Endothelial cell (in vitro differentiated cells): ENCODE measurements around the gene TRIP10. TPM values are rescaled to one million over a fixed set of nuclear protein-coding genes. Genes with fewer than 3 reads are reported as not detected.
"Not testable (repeated sequence)": the region's sequence is repeated elsewhere in the genome, so short reads cannot be mapped to it uniquely, and the experiment has no call there.

Source experiments
- DNase-seq: peaks from one replicate; pipeline ENCODE4 v3.0.0; 2021; ENCODE audit warnings: low spot score
- H3K27ac Mint-ChIP-seq: one replicate; pipeline ENCODE4 v1.8.0; 2021; ENCODE audit warnings: mixed read lengths, inconsistent platforms; ENCODE audit not compliant: unreplicated experiment
- H3K27me3 Mint-ChIP-seq: one replicate; pipeline ENCODE4 v1.8.0; 2021; ENCODE audit warnings: mild to moderate bottlenecking, moderate library complexity, mixed read lengths, inconsistent platforms; ENCODE audit not compliant: unreplicated experiment
- H3K36me3 Mint-ChIP-seq: one replicate; pipeline ENCODE4 v1.8.0; 2021; ENCODE audit warnings: mild to moderate bottlenecking, low read depth, mixed read lengths, inconsistent platforms; ENCODE audit not compliant: unreplicated experiment
- H3K4me1 Mint-ChIP-seq: one replicate; pipeline ENCODE4 v1.8.0; 2021; ENCODE audit warnings: mild to moderate bottlenecking, mixed read lengths, inconsistent platforms; ENCODE audit not compliant: unreplicated experiment
- H3K4me3 Mint-ChIP-seq: one replicate; pipeline ENCODE4 v1.8.0; 2021; ENCODE audit warnings: mild to moderate bottlenecking, mixed read lengths, inconsistent platforms; ENCODE audit not compliant: unreplicated experiment
- H3K9me3 Mint-ChIP-seq: one replicate; pipeline ENCODE4 v1.8.0; 2021; ENCODE audit warnings: mixed read lengths, inconsistent platforms; ENCODE audit not compliant: unreplicated experiment
- CTCF ChIP-seq: fragments of 200-600 bp; sonication (generic); IDR thresholded peaks from one replicate; pipeline ENCODE4 v1.5.0; 2021; ENCODE audit warnings: antibody characterized with exemption; ENCODE audit not compliant: unreplicated experiment
- total RNA-seq: library from RNA; stranded (reverse); fragmentation: NEBNext Ultra II Directional; extraction: Animal tissue kit (Norgen Biotek cat#: 25700); gene quantifications from one replicate; pipeline ENCODE4 v1.2.1, GENCODE V29; 2021; ENCODE audit not compliant: unreplicated experiment

Gene TRIP10
- total RNA-seq, 1 donor from 2014 or later, result 42.8 TPM

GRCh38 chr19:6767357-6768235, 28.1 kb downstream of the TRIP10 start, which contains the start of gene SH2D3A:
SH2D3A (minus strand) TSS chr19:6767435; CDS start chr19:6763748, 3,687 bp downstream.
- Mint-ChIP-seq H3K4me1 (peaks cover 14% of the 10 kb centered on the region), H3K4me3 (peak within 1 kb of the TSS; percentile 79), H3K9me3 (peaks cover 5% of the 10 kb centered on the region), H3K27me3 (peaks cover 16% of the 10 kb centered on the region), H3K27ac (peak within 1 kb of the TSS; percentile 64), H3K36me3 (peaks cover 5% of the 10 kb centered on the region)
- DNase-seq, result peak; percentile 60
- TF ChIP-seq CTCF, result no peak

GRCh38 chr19:6768236-6768785, 28.8 kb downstream of the TRIP10 start:
- no peak for TF ChIP-seq CTCF
- Mint-ChIP-seq H3K9me3 (peaks cover 5% of the 10 kb centered on the region), H3K4me3 (peak overlapping the region; percentile 56), H3K36me3 (peaks cover 5% of the 10 kb centered on the region), H3K27ac (no peak overlapping the region), H3K4me1 (peaks cover 14% of the 10 kb centered on the region), H3K27me3 (peaks cover 16% of the 10 kb centered on the region)
- no peak for DNase-seq

- Mint-ChIP-seq H3K4me1 (peaks cover 14% of the 10 kb centered on the region), H3K4me3 (no peak overlapping the region), H3K36me3 (peaks cover 5% of the 10 kb centered on the region), H3K27ac (no peak overlapping the region), H3K27me3 (peaks cover 16% of the 10 kb centered on the region), H3K9me3 (peaks cover 5% of the 10 kb centered on the region)
- peak; percentile 31 for TF ChIP-seq CTCF
- DNase-seq, result no peak
These were observed 29.6 kb downstream of the TRIP10 start for GRCh38 chr19:6769006-6769619.

- H3K4me3 Mint-ChIP-seq, result peak overlapping the region; percentile 43
- peaks cover 22% of the 10 kb centered on the region for H3K9me3 Mint-ChIP-seq
- H3K36me3 Mint-ChIP-seq, result peaks cover 14% of the 10 kb centered on the region
- peaks cover 15% of the 10 kb centered on the region for H3K27me3 Mint-ChIP-seq
- H3K27ac Mint-ChIP-seq, DNase-seq, H3K4me1 Mint-ChIP-seq: not testable (repeated sequence)
These were observed 32.2 kb downstream of the TRIP10 start for GRCh38 chr19:6771648-6772027.

GRCh38 chr19:6772028-6772865, 32.8 kb downstream of the TRIP10 start, which contains the start of gene VAV1:
VAV1 (plus strand) TSS chr19:6772708; CDS start chr19:6772808, 100 bp downstream.
- peaks cover 18% of the 10 kb centered on the region for H3K36me3 Mint-ChIP-seq
- H3K27me3 Mint-ChIP-seq, result peaks cover 13% of the 10 kb centered on the region
- no peaks in the 10 kb centered on the region for H3K4me1 Mint-ChIP-seq
- H3K27ac Mint-ChIP-seq, result no peak within 1 kb of the TSS
- peak within 1 kb of the TSS; percentile 43 for H3K4me3 Mint-ChIP-seq
- peaks cover 26% of the 10 kb centered on the region for H3K9me3 Mint-ChIP-seq
- TF ChIP-seq CTCF, result no peak
- DNase-seq, result no peak
